CD4-positive, alpha-beta T cell treated with Interleukin-17A for 1 hour (primary cell): ENCODE results near the gene KLHL29.

Experiments
- DNase-seq: peaks from one replicate; pipeline ENCODE4 v3.0.0-alpha.2; 2020

Gene KLHL29

GRCh38 chr2:23601301-23601965 lies 216.5 kb downstream of the KLHL29 start:
- DNase-seq = no peak

- DNase-seq = no peak
These were observed 217.1 kb downstream of the KLHL29 start for GRCh38 chr2:23602116-23602515.

GRCh38 chr2:23603156-23603555 lies 218.2 kb downstream of the KLHL29 start:
- DNase-seq = no peak

- DNase-seq = no peak
These were observed 218.6 kb downstream of the KLHL29 start for GRCh38 chr2:23603581-23603980.

- DNase-seq = no peak
These were observed 219.8 kb downstream of the KLHL29 start for GRCh38 chr2:23604731-23605130.

GRCh38 chr2:23605236-23605635 lies 220.3 kb downstream of the KLHL29 start:
- no peak for DNase-seq

- no peak for DNase-seq
These were observed 221.2 kb downstream of the KLHL29 start for GRCh38 chr2:23606196-23606595.

- no peak for DNase-seq
These were observed 222.0 kb downstream of the KLHL29 start for GRCh38 chr2:23606968-23607367.

GRCh38 chr2:23607925-23608324 lies 222.9 kb downstream of the KLHL29 start:
- no peak for DNase-seq

- DNase-seq = no peak
These were observed 224.3 kb downstream of the KLHL29 start for GRCh38 chr2:23609254-23609653.

- no peak for DNase-seq
These were observed 226.9 kb downstream of the KLHL29 start for GRCh38 chr2:23611839-23612238.

GRCh38 chr2:23614701-23615100 lies 229.7 kb downstream of the KLHL29 start:
- no peak for DNase-seq

GRCh38 chr2:23615216-23616020 lies 230.4 kb downstream of the KLHL29 start:
- DNase-seq = no peak

GRCh38 chr2:23616630-23617029 lies 231.7 kb downstream of the KLHL29 start:
- no peak for DNase-seq

- DNase-seq = no peak
These were observed 232.3 kb downstream of the KLHL29 start for GRCh38 chr2:23617167-23617810.

- DNase-seq = no peak
These were observed 232.8 kb downstream of the KLHL29 start for GRCh38 chr2:23617811-23618215.

- DNase-seq = no peak
These were observed 233.3 kb downstream of the KLHL29 start for GRCh38 chr2:23618265-23618664.

GRCh38 chr2:23618794-23619530 lies 234.0 kb downstream of the KLHL29 start:
- no peak for DNase-seq

- DNase-seq = no peak
These were observed 235.0 kb downstream of the KLHL29 start for GRCh38 chr2:23619941-23620340.

- no peak for DNase-seq
These were observed 235.9 kb downstream of the KLHL29 start for GRCh38 chr2:23620841-23621341.

- no peak for DNase-seq
These were observed 236.6 kb downstream of the KLHL29 start for GRCh38 chr2:23621616-23622015.

GRCh38 chr2:23622466-23622865 lies 237.5 kb downstream of the KLHL29 start:
- DNase-seq = no peak
